Heart right ventricle (tissue), 16 donors: Measurements from ENCODE around the gene UCKL1. TPM values are rescaled to one million over a fixed set of nuclear protein-coding genes. Genes with fewer than 3 reads are reported as not detected.
A peak's percentile ranks its signal among the peaks of the same experiment; 100 is the strongest.
"Not testable (repeated sequence)": the region's sequence is repeated elsewhere in the genome, so short reads cannot be mapped to it uniquely, and the experiment has no call there.

ENCODE experiments used
- ATAC-seq, 8 donors: fragments of 200-7000 bp; cut with Tn5 transposase; one replicate each; pipeline ENCODE4 v1.9.1; 2020; ENCODE audit warnings: mild to moderate bottlenecking in 8 of 8, moderate library complexity in 8 of 8, moderate number of reproducible peaks in 1 of 8
- DNase-seq, 2 donors: peaks; one replicate each; pipeline ENCODE4 v3.0.0-alpha.2; 2020
- H3K27ac ChIP-seq, 10 donors: fragments of 200-600 bp; sonication (generic) in 2 of 10; one replicate each; pipeline versions ENCODE4 v1.5.0 to v1.8.0; 2020 to 2022; ENCODE audit warnings: mild to moderate bottlenecking in 3 of 10
- H3K27me3 ChIP-seq, 7 donors: fragments of 200-600 bp; one replicate each; pipeline ENCODE4 v1.8.0; 2021 to 2022; ENCODE audit warnings: mild to moderate bottlenecking in 2 of 7
- H3K36me3 ChIP-seq, 9 donors: fragments of 200-600 bp; sonication (generic) in 1 of 9; one replicate each; pipeline versions ENCODE4 v1.5.0 to v1.8.0; 2020 to 2022; ENCODE audit warnings: mild to moderate bottlenecking in 2 of 9
- H3K4me1 ChIP-seq, 9 donors: fragments of 200-600 bp; sonication (generic) in 1 of 9; one replicate each; pipeline versions ENCODE4 v1.5.0 to v1.8.0; 2020 to 2022; ENCODE audit warnings: mild to moderate bottlenecking in 4 of 9
- H3K4me3 ChIP-seq, 10 donors: fragments of 200-600 bp; sonication (generic) in 2 of 10; one replicate each; pipeline versions ENCODE4 v1.5.0 to v1.8.0; 2020 to 2022; ENCODE audit warnings: mild to moderate bottlenecking in 7 of 10, moderate library complexity in 2 of 10
- H3K9me3 ChIP-seq, 11 donors: fragments of 200-600 bp in 10 of 11; sonication (generic) in 2 of 11; one replicate each; pipeline versions ENCODE4 v1.5.0 to v1.8.0; 2013 to 2022; ENCODE audit warnings: mild to moderate bottlenecking in 2 of 11, control low read depth in 1 of 11, moderate library complexity in 1 of 11
- WGBS, 2 donors: extraction: QIAGEN DNeasy Blood & Tissue Kit; methylation state at CpG; one replicate each; pipeline ENCODE4 v1.1.7; 2013; ENCODE audit warnings: inconsistent platforms in 1 of 2; 5-methylcytosine and 5-hydroxymethylcytosine counted together
- intact Hi-C, 10 donors: fragments of 100-400 bp; cut with DNase I; formaldehyde crosslinking; loops; one replicate each; pipeline versions ENCODE4 v1.11.1 to v1.14.2; 2022
- polyA plus RNA-seq, 2 donors: library from polyadenylated mRNA; stranded (reverse); fragments of 200-250 nt; gene quantifications; one replicate each; pipeline ENCODE4 v1.2.3, GENCODE V29; 2013
- total RNA-seq, 10 donors: library from RNA; stranded (reverse); fragmentation: NEBNext Ultra II Directional in 3 of 10; extraction: Animal tissue kit (Norgen Biotek cat#: 25700) in 3 of 10; gene quantifications; one replicate each; pipeline versions ENCODE4 v1.2.1 to v1.2.4, GENCODE V29; 2021 to 2023
- TF ChIP-seq, protein P1 (sequence below), 9 donors: fragments of 200-600 bp; sonication (generic) in 2 of 9; IDR thresholded peaks; one replicate each; pipeline versions ENCODE4 v1.5.0 to v1.8.0; 2021 to 2022; ENCODE audit warnings: antibody characterized with exemption in 9 of 9, mild to moderate bottlenecking in 5 of 9, moderate library complexity in 1 of 9
- donor health status: Arrhythmogenic right ventricular cardiomyopathy.
- donor health status: ischemic (EF 13 %, LVEDD 7.1; RV severe dilation, severe dysfunction).
- donor health status: healthy with polysubstance abuse.
- donor health status: DM: no; HTN: yes; CAD: no.
- donor health status: DM: no; HTN: no; CAD: no.
- donor health status: ischemic (EF 25% LVEDD 6.9; RV normal size, moderate dysfunction).
- donor health status: ischemic (EF 25% LVEDD 5.7; RV mildly dilated, moderate dysfunction).
- donor health status: healthy.
- donor health status: DM: yes; HTN: yes; CAD: no.
- donor health status: Ischemic cardiomyopathy.
- donor health status: ischemic (EF 35%, LVEDD 5.7; RV mildly dilated, moderate dysfunction).
- donor health status: nonischemic (EF 11% LVEDD 7.7; RV severe dilation, severe dysfunction).
- donor health status: DM: yes; HTN: yes; CAD: no.
- donor health status: PGD.
- donor health status: ischemic (EF 29% LVEDD 5.4; RV normal size, mild dysfunction).
- donor health status: nonischemic (EF 23%, LVEDD 6.1; RV moderate dilation, normal function).

The UCKL1 gene
- total and polyA plus RNA-seq, 12 donors = 27.3 to 130 (median 40.3) TPM

DNA sequence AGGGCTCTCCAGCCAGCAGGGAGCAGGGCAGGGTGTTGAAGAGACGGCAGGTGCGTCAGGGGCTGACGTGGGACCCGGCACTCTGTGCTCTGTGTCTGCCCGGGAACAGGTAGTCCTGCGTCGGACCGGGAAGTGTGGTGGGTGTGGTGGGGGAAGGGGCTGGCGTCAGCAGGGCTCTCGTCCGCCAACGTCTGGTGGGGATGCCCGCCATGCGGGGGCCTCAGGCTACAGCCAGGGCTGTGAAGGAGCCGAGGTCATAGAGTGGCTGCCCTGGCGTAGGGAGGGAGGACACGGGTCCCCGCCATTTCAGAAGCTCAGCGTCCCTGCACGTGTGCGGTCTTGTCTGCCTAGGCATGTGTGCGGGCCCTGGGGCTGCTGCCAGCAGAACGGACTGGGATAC lies 36.0 kb downstream of the UCKL1 start:
- H3K27me3 ChIP-seq = no peaks in the 10 kb centered on the region
- WGBS, 2 donors = 94 to 98% methylated on average over 22 to 23 of the region's 23 CpGs
- DNase-seq (no peak), ATAC-seq (no peak)
- H3K4me1 ChIP-seq = peaks cover 0 to 30% (median 2%) of the 10 kb centered on the region in 9 donors
- peaks cover 0 to 12% (median 5%) of the 10 kb centered on the region in 11 donors for H3K9me3 ChIP-seq
- H3K27ac ChIP-seq = no peak overlapping the region
- no peak overlapping the region for H3K4me3 ChIP-seq
- H3K36me3 ChIP-seq = peaks cover 0 to 63% (median 11%) of the 10 kb centered on the region in 9 donors
- intact Hi-C loops = no loop called here
- TF ChIP-seq, protein P1, sequence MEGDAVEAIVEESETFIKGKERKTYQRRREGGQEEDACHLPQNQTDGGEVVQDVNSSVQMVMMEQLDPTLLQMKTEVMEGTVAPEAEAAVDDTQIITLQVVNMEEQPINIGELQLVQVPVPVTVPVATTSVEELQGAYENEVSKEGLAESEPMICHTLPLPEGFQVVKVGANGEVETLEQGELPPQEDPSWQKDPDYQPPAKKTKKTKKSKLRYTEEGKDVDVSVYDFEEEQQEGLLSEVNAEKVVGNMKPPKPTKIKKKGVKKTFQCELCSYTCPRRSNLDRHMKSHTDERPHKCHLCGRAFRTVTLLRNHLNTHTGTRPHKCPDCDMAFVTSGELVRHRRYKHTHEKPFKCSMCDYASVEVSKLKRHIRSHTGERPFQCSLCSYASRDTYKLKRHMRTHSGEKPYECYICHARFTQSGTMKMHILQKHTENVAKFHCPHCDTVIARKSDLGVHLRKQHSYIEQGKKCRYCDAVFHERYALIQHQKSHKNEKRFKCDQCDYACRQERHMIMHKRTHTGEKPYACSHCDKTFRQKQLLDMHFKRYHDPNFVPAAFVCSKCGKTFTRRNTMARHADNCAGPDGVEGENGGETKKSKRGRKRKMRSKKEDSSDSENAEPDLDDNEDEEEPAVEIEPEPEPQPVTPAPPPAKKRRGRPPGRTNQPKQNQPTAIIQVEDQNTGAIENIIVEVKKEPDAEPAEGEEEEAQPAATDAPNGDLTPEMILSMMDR (IDR thresholded peaks at IDR 0.05) = no peak

DNA sequence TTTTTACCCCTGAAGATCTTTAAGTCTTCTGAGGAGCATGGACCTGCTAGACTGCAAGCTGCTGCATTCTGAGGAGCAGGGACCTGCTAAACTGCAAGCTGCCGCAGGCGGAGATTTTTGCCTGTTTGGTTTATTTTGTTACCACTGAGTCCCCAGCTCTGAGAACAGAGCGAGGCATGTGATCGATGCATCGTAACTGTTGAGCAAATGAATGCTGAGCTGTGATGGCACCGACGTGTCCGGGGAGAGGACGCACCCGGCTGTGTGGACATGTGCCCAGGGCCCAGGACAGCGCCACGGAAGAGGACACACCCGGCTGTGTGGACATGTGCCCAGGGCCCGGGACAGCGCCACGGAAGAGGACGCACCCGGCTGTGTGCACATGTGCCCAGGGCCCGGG lies 37.1 kb downstream of the UCKL1 start:
- TF ChIP-seq, protein P1 (IDR thresholded peaks at IDR 0.05) = no peak
- WGBS, 2 donors = 93 to 94% methylated on average over 18 to 19 of the region's 19 CpGs

DNA sequence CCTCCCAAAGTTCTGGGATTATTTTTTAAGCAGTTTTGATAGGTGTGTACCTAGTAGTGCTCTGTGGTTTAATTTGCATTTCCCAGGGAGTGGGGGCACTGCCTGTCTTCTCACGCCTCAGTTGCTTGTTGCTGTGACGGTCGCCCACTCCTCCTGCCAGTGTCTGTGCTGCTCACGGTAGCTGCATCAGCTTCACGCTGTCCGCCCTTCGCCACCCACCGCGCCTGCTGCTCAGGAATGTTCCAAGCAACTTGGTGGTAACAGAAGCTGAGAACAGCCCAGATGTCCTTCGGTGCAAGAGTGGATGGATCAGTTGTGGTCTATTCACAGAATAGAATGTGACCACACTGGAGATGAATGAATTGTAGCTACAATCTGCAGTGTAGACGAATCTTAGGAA lies 38.4 kb downstream of the UCKL1 start:
- TF ChIP-seq, protein P1 (IDR thresholded peaks at IDR 0.05) = no peak
- H3K27ac ChIP-seq = no peak overlapping the region
- H3K4me3 ChIP-seq = no peak overlapping the region
- peaks cover 0 to 12% (median 5%) of the 10 kb centered on the region in 11 donors for H3K9me3 ChIP-seq
- no peaks in the 10 kb centered on the region for H3K27me3 ChIP-seq
- H3K4me1 ChIP-seq = peaks cover 0 to 13% (median 3%) of the 10 kb centered on the region in 9 donors
- WGBS, 2 donors = 94 to 95% methylated on average over 11 of the region's 11 CpGs
- DNase-seq = no peak
- intact Hi-C loops = no loop called here
- no peak for ATAC-seq
- H3K36me3 ChIP-seq = peaks cover 0 to 49% (median 11%) of the 10 kb centered on the region in 9 donors

More for the DNA sequence above, 37.1 kb downstream of the UCKL1 start:
- H3K9me3 ChIP-seq = peaks cover 0 to 12% (median 5%) of the 10 kb centered on the region in 11 donors
- DNase-seq (no peak), ATAC-seq (no peak)
- H3K36me3 ChIP-seq = peaks cover 0 to 54% (median 11%) of the 10 kb centered on the region in 9 donors
- no peaks in the 10 kb centered on the region for H3K27me3 ChIP-seq
- intact Hi-C loops = no loop called here
- no peak overlapping the region for H3K27ac ChIP-seq
- peaks cover 0 to 23% (median 0%) of the 10 kb centered on the region in 9 donors for H3K4me1 ChIP-seq
- H3K4me3 ChIP-seq = no peak overlapping the region

DNA sequence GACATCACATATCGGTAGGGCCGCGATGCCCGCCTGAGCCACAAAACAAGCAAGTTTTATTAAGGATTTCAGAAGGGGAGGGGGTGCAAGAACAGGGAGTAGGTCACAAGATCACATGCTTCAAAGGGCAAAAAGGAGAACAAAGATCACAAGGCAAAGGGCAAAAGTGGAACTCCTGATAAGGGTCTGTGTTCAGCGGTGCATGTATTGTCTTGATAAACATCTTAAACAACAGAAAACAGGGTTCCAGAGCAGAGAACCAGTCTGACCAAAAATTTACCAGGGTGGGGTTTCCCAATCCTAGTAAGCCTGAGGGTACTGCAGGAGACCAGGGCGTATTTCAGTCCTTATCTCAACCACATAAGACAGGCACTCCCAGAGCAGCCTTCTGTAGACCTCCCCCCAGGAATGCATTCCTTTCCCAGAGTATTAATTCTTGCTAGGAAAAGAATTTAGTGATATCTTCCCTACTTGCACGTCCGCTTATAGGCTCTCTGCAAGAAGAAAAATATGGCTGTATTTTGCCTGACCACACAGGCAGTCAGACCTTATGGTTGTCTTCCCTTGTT lies 39.8 kb downstream of the UCKL1 start:
- H3K27ac ChIP-seq, ATAC-seq, H3K4me3 ChIP-seq, DNase-seq, H3K27me3 ChIP-seq, intact Hi-C loops: not testable (repeated sequence)
- 94 to 95% methylated on average over 8 of the region's 8 CpGs for WGBS, 2 donors
- H3K9me3 ChIP-seq = peaks cover 0 to 12% (median 5%) of the 10 kb centered on the region in 11 donors
- H3K4me1 ChIP-seq = peaks cover 0 to 27% (median 8%) of the 10 kb centered on the region in 9 donors
- H3K36me3 ChIP-seq = peaks cover 0 to 35% (median 11%) of the 10 kb centered on the region in 9 donors

- ATAC-seq (peak; percentile 58 to 90 (median 76)), DNase-seq (peak; percentile 54 to 55)
- Histone ChIP-seq H3K27me3 (no peaks in the 10 kb centered on the region), H3K4me3 (no peak overlapping the region), H3K9me3 (peaks cover 0 to 12% (median 5%) of the 10 kb centered on the region in 11 donors), H3K36me3 (peaks cover 0 to 26% (median 11%) of the 10 kb centered on the region in 9 donors), H3K4me1 (peaks cover 0 to 34% (median 15%) of the 10 kb centered on the region in 9 donors), H3K27ac (peak overlapping the region in 2 of 10 donors; percentile 2 to 16)
- 68 to 74% methylated on average over 6 of the region's 6 CpGs for WGBS, 2 donors
- TF ChIP-seq, protein P1 (IDR thresholded peaks at IDR 0.05) = no peak
- intact Hi-C loops = no loop called here
Observed at GRCh38 chr20:63915471-63915870, 40.7 kb downstream of the UCKL1 start.
